ENCODE data around the gene PDCD4. TPM values are rescaled to one million over a fixed set of nuclear protein-coding genes. Genes with fewer than 3 reads are reported as not detected.
"Not testable (repeated sequence)": the region's sequence is repeated elsewhere in the genome, so short reads cannot be mapped to it uniquely, and the experiment has no call there.

The PDCD4 gene
- total RNA-seq, 1 experiment from 2014 or later, result 55.0 TPM

DNA sequence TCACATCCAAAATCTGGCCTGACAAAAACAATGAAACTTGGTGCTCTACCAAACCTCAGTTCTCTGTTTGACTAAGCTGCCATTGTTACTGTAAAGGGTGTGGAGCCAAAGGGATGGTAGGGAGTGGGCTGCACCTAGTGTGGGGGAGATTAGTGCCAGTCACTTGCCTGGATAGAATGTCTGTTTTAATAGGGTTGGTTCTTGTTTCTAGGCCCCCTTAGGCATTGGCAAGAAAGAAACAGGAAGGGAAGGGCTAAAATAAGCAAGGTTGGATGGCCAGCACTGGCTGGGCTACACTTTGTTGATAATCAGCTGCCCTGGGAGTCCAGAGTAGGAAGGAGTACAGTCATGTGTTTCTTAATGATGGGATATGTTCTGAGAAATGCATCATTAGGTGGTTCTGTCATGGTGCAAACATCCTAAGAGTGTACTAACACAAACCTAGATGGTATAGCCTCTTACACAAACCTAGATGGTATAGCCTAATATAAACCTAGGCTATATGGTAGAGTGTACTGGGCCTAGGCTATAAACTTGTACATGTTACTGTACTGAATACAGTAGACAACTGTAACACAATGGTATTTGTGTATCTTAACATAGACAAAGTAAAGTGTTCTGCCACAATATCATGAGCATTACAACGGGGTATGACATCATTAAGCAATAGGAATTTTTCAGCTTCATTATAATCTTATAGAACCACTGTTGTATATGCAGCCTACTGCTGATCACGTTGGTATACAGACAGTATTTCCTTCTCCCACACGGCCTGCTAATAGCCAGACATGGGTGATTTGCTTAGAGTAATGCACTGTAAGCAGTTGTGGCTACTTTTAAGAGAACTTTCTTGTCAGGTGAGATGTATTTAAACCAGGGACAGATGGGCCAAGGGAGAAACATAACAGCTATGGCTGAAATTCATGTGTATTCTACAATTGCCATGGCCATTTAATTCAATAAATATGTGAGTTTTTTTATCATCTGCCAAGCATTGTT lies 31.9 kb downstream of the PDCD4 start:
- H3K9me3 ChIP-seq (replicated peaks), result no peaks in the 10 kb centered on the region
- no peak overlapping the region for H3K27ac ChIP-seq
- H3K4me1 ChIP-seq, result no peaks in the 10 kb centered on the region
- H3K36me3 ChIP-seq, result peaks cover 9% of the 10 kb centered on the region
- H3K4me3 ChIP-seq, result no peak overlapping the region
- no peaks in the 10 kb centered on the region for H3K27me3 ChIP-seq
- no peak for DNase-seq

DNA sequence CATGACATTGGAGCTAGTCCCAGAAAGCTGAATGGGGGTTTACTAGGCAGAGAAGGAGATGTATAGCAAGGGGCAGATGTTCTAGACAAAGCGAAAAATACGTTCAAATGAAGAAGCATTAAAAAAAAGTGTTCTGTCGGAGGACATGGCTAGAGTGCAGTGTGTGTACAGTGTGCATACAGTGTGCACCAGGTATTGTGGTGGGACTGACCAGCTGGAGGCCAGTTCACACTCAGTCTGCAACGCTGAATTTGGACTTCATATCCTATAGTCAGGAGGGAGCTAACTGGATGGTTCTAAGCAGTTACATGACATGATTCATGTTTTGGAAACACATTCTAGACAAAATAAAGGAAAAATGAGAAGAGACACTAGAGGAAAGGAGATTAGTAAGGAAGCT lies 38.4 kb downstream of the PDCD4 start:
- Histone ChIP-seq H3K27ac (no peak overlapping the region), H3K4me3 (no peak overlapping the region), H3K27me3 (no peaks in the 10 kb centered on the region), H3K36me3 (no peaks in the 10 kb centered on the region; the same call in 1 of the 2 replicates), H3K4me1 (peaks cover 17% of the 10 kb centered on the region), H3K9me3 (replicated peaks) (no peaks in the 10 kb centered on the region)
- no peak for DNase-seq

DNA sequence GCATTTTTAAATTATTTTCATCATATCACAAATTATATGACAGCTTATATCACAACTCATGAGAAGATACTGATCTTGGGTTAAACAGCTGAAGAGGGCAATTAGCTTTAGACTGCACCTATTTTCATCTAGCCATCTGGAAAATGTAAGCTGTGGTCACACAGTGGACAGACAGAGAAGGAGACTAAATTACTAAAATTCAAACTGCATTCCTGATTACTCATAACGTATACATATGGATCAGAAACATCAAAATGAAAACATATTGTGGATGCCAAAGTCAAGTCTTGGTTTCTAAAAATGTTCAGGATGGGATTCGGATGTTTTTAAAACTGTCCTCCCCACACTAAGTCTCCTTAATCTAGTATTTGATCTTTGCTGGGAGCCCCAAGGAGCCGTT lies 40.6 kb downstream of the PDCD4 start:
- Histone ChIP-seq H3K36me3 (no peaks in the 10 kb centered on the region), H3K27ac (no peak overlapping the region), H3K4me1 (peaks cover 20% of the 10 kb centered on the region), H3K9me3 (replicated peaks) (no peaks in the 10 kb centered on the region), H3K27me3 (no peaks in the 10 kb centered on the region), H3K4me3 (no peak overlapping the region)
- peak in 1 of 2 experiments; percentile 21 for DNase-seq

DNA sequence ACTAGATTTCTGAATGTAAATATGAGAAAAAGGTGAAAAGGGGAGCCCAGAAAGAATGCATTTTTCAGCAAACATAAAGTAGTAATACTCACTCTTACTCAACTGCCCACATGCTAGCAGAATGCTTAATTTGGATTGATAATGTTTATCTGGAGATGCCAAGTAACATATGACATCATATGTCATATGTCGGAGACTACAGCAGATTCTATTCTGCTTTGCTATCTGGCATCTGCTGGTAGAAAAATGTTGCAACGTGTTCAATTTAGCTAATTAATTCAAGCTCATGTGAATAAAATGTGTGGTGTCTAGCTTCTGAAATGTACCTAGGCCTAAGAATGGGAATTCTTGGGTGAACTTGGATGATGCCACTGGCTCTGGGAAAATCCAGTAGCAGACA lies 42.7 kb downstream of the PDCD4 start:
- Histone ChIP-seq H3K4me3 (no peak overlapping the region), H3K36me3 (no peaks in the 10 kb centered on the region), H3K27ac (no peak overlapping the region), H3K9me3 (replicated peaks) (no peaks in the 10 kb centered on the region), H3K27me3 (no peaks in the 10 kb centered on the region), H3K4me1 (peaks cover 23% of the 10 kb centered on the region)
- DNase-seq, result no peak

DNA sequence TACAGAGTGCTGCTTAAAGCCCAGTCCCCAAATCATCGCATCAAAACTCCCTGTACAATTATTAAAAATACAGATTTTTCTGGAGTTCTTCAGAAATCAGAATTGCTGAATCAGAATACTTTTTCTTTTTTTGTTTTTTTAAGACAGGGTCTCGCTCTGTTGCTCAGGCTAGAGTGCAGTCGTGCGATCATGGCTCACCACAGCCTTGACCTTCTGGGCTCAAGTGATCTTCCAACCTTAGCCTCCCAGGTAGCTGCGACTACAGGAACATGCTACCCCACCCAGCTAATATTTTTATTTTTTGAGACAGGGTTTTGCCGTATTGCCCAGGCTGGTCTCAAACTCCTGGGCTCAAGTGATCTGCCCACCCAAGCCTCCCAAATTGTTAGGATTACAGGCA lies 43.3 kb downstream of the PDCD4 start:
- no peaks in the 10 kb centered on the region for H3K27me3 ChIP-seq
- no peak overlapping the region for H3K27ac ChIP-seq
- no peaks in the 10 kb centered on the region for H3K36me3 ChIP-seq
- DNase-seq, result no peak
- H3K4me1 ChIP-seq, result peaks cover 23% of the 10 kb centered on the region
- H3K9me3 ChIP-seq (replicated peaks), result no peaks in the 10 kb centered on the region
- no peak overlapping the region for H3K4me3 ChIP-seq

DNA sequence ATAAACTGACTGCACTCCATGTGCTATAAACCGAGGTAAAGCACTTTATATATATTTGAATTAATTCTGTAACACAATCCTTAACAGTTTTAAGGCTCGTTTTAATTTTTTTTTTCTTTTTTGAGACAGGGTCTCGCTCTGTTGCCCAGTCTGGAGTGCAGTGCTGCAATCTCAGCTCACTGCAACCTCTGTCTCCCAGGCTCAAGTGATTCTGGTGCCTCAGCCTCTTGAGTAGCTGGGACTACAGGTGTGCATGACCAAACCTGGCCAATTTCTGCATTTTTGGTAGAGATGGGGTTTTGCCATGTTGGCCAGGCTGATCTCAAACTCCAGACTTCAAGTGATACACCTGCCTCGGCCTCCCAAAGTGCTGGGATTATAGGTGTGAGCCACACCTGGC lies 43.9 kb downstream of the PDCD4 start:
- DNase-seq; H3K36me3 ChIP-seq; H3K4me3 ChIP-seq; H3K9me3 ChIP-seq (replicated peaks); H3K27ac ChIP-seq; H3K27me3 ChIP-seq: not testable (repeated sequence)
- H3K4me1 ChIP-seq, result peaks cover 23% of the 10 kb centered on the region

DNA sequence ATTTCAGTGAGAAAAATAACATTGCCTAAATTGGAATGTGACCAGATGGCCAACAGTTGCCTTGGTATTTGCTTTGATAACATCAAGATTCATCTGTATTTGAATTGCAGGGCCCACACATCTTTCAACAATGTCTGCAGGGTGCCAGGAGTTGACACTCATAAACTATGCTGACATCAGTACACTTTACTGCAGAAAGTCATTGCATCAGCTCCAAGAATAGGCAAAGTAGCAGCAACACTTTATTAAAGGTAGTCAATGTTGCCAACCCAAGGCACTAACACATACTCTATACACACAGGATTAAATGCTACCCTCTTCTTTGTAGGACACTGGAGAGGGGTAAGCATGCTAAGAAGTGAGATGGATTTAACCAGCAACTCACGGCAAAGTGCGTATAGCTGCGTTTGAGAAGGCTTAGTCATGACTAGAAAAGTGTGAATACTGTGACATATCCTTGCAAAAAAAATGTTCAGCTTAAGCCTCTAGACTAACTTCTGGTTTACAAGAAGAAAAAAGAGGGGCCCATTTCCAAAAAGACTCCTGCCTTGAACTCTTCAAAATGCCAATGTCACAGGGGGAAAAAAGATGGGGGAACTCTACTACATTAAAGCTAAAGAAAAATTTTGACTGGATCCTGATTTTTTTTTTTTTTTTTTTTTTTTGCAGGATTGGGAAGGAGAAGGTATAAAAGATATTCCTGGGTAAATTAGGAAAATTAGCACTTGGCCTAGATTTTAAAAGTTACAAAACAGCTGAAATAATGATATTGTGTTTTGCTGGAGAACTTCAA lies 45.0 kb downstream of the PDCD4 start:
- Histone ChIP-seq H3K36me3 (no peaks in the 10 kb centered on the region), H3K9me3 (replicated peaks) (no peaks in the 10 kb centered on the region), H3K27me3 (no peaks in the 10 kb centered on the region), H3K4me1 (peaks cover 22% of the 10 kb centered on the region), H3K27ac (no peak overlapping the region), H3K4me3 (no peak overlapping the region)
- DNase-seq, result no peak

DNA sequence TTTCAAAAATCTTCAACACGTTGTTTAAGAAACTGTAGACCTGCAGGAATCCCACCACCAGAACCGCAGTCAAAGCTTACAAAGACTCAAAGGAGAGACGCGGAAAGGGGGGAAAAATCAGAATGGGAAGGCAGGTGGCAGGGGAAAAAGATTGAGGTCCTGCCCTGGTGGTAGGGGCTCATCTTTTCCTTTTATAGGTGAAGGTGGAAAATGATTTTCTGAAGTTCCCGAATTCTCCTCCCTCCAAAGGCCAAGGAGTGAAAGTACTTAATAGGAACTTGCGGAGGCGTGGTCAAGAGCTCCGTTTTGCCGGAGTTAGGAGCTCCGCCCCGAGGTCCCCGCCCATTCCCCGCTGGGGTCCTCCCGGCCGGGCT lies 46.5 kb downstream of the PDCD4 start:
- no peaks in the 10 kb centered on the region for H3K27me3 ChIP-seq
- H3K4me1 ChIP-seq, result peaks cover 9% of the 10 kb centered on the region
- peak overlapping the region; percentile 82 for H3K4me3 ChIP-seq
- peak; percentile 96 for DNase-seq
- H3K36me3 ChIP-seq, result no peaks in the 10 kb centered on the region
- H3K27ac ChIP-seq, result peak overlapping the region; percentile 88
- no peaks in the 10 kb centered on the region for H3K9me3 ChIP-seq (replicated peaks)

DNA sequence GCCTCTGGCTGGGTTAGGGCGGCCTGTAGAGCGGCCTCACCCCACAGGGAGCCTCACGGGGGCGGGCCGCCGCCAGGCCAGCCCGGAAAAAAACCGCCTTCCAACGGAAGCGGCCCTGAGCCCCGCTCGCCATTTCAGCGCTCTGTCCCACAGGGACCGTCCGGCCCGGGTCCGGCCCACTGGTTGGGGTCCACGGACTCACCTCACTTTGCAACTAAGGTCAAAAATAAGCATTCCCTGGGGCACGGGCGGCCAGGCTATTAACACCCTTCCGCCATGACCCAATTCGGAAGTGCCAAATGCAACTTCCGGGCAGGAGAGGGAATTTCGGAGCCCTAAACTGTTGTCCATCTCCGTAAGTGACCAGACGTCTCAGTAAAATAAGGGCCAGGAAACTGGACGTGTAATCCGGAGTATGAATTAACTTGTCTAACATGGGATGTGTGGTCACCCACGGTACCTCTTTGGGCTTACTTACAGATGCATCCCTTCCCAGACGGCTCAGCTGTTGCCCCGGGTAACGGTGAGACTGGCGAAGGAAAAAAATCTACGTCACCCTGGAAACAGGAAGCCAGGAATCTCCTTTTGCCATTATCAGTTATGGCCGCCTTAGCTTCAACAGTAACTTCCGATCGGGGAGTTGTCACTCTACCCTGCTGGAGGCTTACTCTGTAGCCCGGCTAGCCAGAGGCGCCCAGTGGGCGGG lies 47.1 kb downstream of the PDCD4 start, which contains the start of gene BBIP1:
Gene BBIP1, minus strand, starts transcription at position 538 of the 706 bp plus-strand sequence. CDS start 1,023 bp downstream, outside the sequence.
- peak within 1 kb of the TSS; percentile 84 for H3K4me3 ChIP-seq
- no peaks in the 10 kb centered on the region for H3K36me3 ChIP-seq
- peak in 1 of 2 experiments; percentile 100 for DNase-seq
- H3K4me1 ChIP-seq, result peaks cover 6% of the 10 kb centered on the region
- no peaks in the 10 kb centered on the region for H3K27me3 ChIP-seq
- peak within 1 kb of the TSS; percentile 88 for H3K27ac ChIP-seq
- no peaks in the 10 kb centered on the region for H3K9me3 ChIP-seq (replicated peaks)

DNA sequence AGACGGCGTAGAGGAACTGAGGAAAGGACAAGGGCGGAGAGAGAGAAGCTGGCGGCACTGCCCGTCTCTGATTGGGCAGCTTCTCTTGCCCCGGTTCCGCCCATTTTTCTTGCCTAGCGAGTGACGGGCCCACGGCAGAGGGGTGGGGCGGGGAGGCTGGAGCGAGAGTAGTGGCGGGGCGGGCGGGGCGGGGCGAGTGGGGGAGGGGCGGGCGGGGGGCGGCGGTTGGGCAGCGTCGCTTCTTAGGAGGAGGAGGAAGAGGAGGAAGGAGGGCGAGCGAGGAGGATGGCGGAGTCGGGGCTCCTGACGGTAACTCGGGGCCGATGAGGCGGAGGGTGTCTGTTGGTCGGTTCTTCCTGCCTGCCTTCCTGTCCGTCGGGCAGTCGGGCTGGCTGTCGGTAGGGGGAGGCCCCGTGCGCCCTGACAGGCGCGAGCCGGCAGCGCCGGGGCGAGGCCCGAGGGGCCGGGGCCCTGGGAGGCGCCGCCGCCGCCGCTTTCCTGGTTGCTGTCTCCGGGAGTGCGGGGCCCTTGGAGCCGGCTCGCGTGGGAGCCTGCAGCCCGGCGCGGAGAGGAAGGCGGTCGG lies 47.7 kb downstream of the PDCD4 start, which contains the start of gene SHOC2:
Gene SHOC2, plus strand, starts transcription at position 256 of the 583 bp plus-strand sequence. CDS start 44,755 bp downstream, outside the sequence.
- H3K4me1 ChIP-seq, result peaks cover 6% of the 10 kb centered on the region
- no peaks in the 10 kb centered on the region for H3K36me3 ChIP-seq
- H3K27ac ChIP-seq, result peak within 1 kb of the TSS; percentile 88
- H3K27me3 ChIP-seq, result no peaks in the 10 kb centered on the region
- H3K9me3 ChIP-seq (replicated peaks), result no peaks in the 10 kb centered on the region
- DNase-seq, result peak; percentile 76 to 100
- peak within 1 kb of the TSS; percentile 84 for H3K4me3 ChIP-seq

DNA sequence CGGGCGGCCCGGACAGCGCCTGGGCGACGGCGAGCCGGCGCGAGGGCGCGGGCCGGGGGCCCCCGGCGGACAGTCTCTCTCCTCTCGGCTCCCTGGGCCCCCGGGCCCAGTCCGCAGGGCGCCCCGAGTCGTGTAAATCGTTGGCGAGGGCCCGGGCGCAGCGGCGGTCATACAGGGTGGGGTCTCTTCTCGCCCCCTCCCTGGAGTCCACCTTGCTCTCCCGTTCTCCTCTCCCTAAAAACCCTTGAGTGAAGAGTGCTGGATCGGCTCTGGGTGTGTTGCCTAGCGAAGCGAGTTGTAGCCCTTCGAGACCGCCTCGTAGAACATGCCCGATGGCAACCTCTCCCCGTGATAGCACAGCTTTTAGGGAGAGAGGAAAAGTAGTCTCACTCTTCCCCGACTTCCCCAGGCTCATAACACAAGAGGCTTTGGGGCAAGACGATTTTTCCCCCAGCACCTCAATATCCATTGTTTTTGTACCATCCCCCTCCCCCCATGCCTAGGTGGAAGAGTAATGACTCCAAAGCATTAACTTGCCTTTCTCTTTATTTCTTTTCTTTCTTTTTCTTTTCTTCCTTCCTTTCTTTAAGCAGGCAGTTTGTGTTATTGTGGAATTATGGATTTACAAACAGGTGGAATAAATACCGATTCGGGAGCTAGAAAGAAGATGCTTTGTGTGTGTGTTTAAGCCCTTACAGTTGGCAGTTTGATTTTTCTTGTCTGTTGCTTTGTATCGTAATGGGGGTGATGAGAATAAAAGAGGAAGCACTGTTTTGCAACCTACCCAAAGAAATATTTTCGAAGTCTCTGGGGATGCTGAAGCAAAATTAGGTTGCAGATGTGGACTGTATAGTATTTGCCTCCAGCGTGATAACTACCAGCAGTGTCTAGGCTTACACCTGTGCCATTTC lies 48.5 kb downstream of the PDCD4 start:
- H3K4me3 ChIP-seq, result peak overlapping the region; percentile 84
- H3K36me3 ChIP-seq, result no peaks in the 10 kb centered on the region
- peaks cover 6% of the 10 kb centered on the region for H3K4me1 ChIP-seq
- peak overlapping the region; percentile 26; the same call in 1 of the 2 replicates for H3K27ac ChIP-seq
- no peaks in the 10 kb centered on the region for H3K27me3 ChIP-seq
- peak; percentile 52 to 70 for DNase-seq
- no peaks in the 10 kb centered on the region for H3K9me3 ChIP-seq (replicated peaks)

DNA sequence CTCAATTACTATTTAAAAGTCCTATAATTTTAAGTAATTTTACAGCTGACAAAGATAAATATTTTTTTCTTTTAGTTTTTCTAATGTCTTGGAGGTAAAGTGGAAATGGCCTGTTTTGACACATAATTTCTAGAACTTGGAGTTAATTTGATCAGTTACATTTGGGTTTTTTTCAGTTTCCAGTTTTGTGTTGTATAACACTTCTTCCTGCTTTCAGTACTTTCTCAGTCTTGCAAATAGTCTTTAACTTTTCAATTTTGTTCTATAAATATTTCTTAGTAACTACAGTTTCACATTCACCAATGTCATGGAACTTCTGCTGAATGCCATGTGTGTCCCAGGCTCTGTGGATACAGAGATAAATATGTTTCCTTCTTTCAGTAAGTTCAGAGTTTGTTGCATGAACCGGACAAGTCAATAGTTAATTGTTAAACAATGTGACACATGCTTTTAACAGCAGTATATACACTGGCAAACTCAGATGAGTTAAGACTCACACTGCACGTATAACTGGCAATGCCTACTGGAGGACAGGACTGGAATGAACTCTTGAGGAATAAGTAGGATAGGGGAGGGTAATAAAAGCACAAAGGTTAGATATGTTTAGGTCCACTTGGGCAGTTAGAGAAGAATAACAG lies 52.2 kb downstream of the PDCD4 start:
- no peak for DNase-seq
- no peaks in the 10 kb centered on the region for H3K4me1 ChIP-seq
- no peaks in the 10 kb centered on the region for H3K27me3 ChIP-seq
- H3K4me3 ChIP-seq, result no peak overlapping the region
- H3K9me3 ChIP-seq (replicated peaks), result no peaks in the 10 kb centered on the region
- no peak overlapping the region for H3K27ac ChIP-seq
- H3K36me3 ChIP-seq, result no peaks in the 10 kb centered on the region

DNA sequence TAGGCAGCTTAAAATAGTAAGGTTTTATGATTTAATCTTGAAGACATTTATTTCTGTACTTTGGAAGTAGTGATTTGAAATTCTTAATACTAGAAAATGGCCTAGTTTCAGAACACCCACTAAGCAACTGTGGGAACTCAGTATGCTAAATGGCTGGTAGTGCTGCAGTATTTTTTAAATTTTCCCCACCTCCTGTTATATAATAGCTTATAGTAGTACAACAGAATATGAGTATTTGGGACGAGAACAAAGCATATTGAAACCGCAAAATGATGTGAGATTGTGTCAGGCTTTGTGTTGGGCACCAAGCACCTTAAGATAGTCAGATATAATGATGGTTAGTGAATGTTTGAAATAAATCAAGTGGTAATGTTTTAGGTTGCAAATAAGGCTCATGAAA lies 55.7 kb downstream of the PDCD4 start:
- peaks cover 2% of the 10 kb centered on the region; the same call in 1 of the 2 replicates for H3K36me3 ChIP-seq
- no peak overlapping the region for H3K4me3 ChIP-seq
- no peaks in the 10 kb centered on the region for H3K4me1 ChIP-seq
- no peak overlapping the region for H3K27ac ChIP-seq
- no peak for DNase-seq
- no peaks in the 10 kb centered on the region for H3K9me3 ChIP-seq (replicated peaks)
- no peaks in the 10 kb centered on the region for H3K27me3 ChIP-seq

Data from SJCRH30 (cell line).